Measurements from ENCODE around the gene ALG9.

GRCh38 chr11:111745719-111746504 lies 125.5 kb downstream of the ALG9 start:
- TF ChIP-seq CTCF (IDR thresholded peaks at IDR 0.05; ENCODE audit: low read depth, low read length) (no peak), EZH2phosphoT487 (IDR thresholded peaks at IDR 0.05; ENCODE audit: low read depth) (no peak)
